HG03108 (cell line): ENCODE measurements around the gene ZNF197.
A peak's percentile ranks its signal among the peaks of the same experiment; 100 is the strongest.
"Not testable (repeated sequence)": the region's sequence is repeated elsewhere in the genome, so short reads cannot be mapped to it uniquely, and the experiment has no call there.

Experiments used
- ATAC-seq: cut with Tn5 transposase; IDR thresholded peaks from one replicate; pipeline ENCODE4 v1.9.1; 2021; ENCODE audit warnings: moderate library complexity; ENCODE audit not compliant: unreplicated experiment

ZNF197 gene

DNA sequence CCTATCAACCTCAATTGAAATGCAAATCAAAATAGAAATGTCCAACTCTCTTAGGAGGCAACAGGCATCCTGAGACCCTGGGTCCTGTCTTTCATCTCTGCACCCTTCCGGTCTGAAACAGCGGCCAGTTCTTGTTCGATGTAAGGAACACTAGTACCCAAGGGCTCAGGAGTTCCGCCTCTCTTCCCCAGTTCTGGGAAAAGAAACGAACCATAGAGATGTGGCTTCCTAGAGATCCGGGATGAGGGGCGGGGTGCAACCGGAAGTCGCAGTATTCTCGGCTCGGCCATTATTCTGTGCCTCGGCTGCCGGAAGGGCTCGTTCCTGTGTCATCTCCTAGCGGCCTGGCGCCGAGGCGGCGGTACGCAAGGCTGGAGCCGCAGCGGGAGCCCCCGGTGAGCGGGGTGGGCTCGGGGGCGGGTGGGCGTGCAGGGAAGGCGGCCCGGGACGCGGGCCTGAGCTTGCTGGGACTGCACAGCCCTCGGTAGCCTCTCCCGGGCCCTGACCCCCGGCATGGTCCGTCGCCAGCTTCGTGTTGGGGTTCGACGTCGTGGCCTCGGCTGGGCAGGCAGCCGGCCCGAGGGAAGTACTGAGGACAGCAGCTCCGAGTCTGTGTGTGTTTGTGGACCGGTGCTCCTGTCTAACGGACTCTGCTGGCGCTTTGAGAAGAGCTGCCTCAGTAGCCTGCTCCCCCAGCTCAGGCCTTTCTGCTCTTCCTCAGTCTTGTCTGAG, at the start of gene ZNF197:
ZNF197 (plus strand) TSS at position 288 of the 732 bp plus-strand sequence. CDS start 4,119 bp downstream, outside the sequence.
- peak; percentile 85 for ATAC-seq

DNA sequence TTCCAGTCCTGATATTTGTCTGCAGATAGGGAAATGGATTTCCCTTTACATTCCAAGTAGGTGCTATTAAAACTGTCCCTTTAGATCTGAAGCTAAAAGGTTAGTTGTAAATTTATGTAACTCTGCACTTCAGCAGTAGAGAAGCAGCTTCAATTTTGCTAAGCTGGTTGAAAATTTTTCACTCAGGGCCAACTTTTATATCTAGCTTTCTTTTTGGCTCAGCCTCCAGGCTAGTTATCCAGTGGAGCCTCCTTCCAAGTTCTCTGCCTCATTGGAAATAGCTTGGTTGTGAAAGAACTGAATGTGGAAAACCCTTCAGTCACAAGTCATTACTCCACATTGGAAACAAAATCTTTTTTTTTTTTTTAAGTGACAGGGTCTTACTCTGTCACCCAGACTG, 48.2 kb upstream of the ZNF197 start:
- ATAC-seq = no peak

DNA sequence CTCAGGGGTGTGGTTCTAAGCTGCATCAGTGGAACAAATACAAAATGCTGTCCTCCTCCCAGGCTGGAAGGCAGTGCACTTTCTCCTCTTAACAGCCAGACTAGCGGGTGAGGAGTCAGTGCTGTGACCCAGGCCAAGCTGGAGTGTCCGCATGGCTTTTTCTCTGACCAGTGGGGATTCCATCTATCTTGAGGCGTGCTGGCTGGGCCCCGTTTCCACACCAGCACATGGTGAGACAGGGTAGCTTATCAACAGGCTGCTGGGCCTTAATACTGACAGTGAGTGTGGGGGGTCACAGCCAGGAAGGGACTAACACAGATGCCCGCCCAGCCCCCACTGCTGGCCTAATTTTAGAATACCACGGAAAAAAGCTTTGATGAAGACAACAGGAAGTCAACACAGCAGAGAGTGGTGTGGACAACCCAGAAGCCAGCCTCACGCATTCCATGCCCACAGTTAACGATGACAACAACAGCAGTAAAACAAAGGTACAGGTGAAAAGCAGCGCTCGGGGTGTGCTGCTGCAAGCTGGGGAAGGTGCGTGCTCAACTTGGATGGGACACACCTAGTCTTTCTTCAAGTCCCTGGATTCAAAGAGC, 47.4 kb upstream of the ZNF197 start:
- not testable (repeated sequence) for ATAC-seq

DNA sequence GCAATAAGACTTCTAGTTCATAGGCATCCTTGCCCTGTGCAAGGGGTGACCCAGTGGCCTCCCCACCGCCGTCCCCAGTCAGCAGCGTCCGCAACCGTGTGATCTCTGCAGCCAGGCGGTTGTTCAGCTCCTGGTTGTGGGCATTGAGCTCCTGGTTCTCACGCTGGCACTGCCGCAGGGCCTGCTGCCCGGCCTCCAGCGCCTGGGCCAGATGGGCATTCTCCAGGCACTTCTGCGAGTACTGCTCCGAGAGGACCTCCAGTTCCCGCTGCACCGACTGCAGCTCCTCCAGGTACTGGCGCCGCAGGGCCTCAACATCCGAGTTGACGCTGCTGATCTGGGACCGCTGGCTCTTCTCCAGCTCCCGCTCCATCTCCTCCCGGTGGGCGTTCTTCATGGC, 46.5 kb upstream of the ZNF197 start:
- ATAC-seq = not testable (repeated sequence)

DNA sequence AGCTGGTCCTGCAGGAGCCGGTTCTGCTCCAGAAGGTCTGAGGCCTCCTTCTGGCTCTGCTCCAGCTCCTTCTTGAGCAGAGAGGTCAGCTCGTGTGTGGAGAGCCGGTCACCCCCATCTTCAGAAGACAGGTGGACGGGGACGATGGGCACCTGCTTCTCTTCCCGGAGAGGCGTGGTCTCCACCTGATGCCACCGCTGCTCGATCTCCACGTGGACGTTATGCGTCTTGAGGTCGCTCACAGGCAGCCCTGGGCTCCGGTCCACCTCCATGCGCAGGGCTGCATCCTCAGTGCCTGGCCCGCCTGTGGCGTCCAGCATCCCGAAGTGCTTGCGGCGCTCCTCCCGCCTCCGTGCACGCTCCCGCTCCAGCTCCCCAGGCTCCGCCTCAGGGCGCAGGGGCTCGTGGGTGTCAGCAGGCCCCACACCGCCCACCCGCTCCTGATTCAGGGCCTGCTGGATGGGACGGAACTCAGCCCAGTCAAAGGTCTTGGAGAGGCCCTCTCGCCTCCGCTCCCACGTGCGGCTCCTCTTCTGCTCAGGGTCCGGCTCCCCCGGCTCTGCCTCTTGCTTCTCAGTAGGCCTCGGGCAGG, 45.8 kb upstream of the ZNF197 start:
- ATAC-seq = not testable (repeated sequence)

DNA sequence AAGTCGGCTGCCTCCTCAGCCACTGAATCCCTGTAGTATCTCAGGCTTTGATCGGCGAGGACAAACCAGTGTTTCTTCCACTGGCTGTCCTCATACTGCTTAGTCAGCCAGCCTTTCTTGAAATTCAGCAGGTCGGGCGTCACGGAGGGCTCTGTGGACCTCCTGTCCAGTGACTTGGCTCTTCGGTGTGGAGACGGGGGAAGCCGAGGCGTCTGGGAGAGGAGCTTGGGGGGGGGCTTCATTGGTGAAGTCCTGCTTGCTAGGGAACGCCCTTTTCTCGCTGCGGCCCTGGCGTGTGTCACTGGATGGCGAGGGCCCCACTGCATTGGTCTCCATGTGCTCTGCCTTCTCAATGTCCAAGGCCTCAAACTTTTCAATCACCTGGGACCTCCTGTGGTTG, 45.1 kb upstream of the ZNF197 start:
- ATAC-seq = not testable (repeated sequence)

DNA sequence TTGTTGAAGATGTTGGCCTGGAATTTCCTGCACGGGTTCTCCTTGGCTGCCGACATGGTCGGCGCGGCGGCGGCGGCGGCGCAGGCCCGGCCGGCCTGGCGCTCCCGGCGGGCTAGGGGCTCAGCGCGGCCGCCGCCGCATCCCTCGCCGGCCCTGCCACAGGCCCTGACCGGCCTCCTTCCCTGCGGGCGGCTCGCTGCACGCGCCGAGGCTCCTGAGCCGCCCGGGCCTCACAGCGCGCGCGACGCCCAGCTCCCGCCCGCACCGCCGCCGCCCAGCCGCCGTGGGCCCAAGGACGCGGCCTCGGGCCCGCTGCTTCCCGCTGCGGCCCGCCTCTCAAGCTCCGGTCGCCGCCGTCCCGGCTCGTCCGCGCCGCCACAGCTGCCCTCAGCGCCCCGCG, 43.9 kb upstream of the ZNF197 start:
- ATAC-seq = not testable (repeated sequence)

DNA sequence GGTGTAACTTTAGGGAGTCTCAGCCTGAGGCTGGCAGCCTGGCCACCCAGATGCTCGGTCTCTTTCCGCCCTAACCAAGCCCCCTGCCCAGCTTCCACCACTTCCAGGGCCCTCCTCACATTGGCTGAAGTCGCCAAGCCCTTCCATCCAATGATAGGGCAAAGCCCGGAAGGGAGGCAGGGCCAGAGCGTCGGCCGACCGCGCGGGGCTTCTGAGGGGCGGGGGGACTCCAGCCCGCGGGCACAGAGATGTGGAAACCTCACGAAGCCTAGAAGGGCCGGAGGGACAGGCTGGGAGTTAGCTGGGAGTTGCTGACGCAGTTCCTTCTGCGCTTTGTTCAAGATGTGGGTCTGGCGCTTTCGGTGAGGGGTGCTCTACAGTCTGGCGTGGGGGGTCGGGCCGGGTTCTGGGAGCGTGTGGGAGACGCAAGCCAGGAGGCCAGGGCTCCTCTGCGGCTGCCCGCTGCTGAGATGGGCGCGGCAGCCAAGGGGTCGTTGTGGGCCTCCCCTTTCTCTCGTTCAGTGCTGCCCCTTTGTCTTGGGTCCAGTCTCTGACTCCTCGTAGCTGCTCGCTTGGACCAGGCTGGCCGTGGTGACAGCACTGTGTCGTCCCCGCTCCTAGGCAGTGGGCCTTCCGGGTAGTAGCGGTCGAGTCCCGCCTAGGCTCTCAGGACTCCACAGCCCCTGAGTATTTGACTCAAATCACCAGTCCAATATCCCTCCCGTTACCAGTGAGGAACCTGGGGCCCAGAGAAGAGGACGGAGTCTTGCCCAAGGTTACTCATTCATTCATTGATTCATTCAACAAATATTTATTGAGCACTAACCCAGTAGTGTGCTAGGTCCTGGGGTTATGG, 40.0 kb upstream of the ZNF197 start, which contains the start of gene ZNF660:
ZNF660 (plus strand) TSS at position 319 of the 856 bp plus-strand sequence. CDS start 9,230 bp downstream, outside the sequence.
- peak; percentile 79 for ATAC-seq

DNA sequence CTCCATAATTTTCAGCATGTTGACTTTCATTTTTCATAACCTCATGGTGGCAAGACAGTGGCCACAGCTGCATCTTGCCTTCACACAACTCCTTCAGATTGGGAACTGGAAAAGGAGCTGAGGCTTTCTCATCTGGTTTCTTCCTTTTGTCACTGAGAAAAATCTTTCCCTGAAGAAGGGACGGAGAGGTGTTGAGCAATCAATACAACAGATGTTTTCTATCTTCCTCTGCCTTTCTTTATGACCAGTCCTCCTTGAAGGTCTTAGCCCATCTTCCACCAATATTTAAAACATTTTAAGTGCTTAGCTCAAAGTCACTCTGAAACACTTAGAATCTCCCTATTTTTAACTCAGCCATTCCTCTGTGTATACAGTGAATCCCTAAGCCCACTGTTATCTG, 28.2 kb upstream of the ZNF197 start:
- ATAC-seq = no peak

DNA sequence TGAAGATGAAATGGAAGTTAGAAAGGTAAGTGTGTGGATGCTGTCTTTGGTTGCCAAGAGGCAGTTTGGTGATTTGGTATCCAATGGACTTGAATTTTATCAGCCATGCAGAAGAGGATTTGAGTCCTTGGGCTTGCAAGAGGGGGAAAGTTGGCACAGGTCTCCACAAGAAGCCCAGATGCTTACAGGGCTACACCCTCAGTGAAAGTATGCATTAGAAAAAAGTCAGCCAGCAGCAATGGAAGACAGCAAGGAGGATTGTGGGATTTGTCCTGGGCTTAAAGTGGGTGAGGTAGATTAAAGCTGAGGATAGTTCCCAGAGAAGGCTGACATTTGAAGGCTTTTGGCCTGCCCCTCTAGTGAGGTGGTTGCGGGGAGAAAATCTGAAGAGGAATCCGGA, 23.1 kb upstream of the ZNF197 start:
- ATAC-seq = no peak

DNA sequence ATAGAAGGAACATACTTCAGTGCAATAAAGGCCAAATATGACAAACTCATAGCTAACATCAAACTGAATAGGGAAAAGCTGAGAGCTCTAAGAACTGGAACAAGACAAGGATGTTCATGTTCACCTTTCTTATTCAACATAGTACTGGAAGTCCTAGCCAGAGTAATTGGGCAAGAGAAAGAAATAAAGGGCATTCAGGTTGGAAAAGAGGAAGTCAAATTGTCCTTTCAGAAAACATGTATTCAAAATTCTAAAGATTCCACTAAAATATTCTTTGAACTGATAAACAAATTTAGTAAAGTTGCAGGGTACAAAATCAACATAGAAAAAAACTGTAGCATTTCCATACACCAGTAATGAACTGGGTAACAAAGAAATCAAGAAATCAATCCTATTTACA, 12.2 kb upstream of the ZNF197 start:
- ATAC-seq = no peak

DNA sequence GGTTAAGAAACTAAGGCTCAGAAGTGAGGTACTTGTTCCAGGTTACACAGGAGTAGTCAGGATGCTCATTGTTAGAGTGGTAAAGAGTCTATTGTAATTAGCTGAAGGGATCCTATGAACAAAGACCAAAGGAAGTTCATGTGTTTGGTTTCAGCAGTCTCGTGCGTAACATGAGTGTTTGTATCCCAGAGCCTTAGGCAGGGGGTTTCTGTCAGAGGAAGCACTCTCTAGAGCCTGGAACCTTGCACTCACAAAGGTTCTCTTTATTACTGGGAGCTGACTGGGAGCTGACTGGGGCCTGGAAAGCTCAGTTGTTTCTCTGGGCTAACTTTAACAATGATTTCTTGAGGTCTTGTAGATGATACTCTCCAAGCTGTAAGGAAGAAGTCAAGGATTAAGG, 3.9 kb downstream of the ZNF197 start:
- no peak for ATAC-seq

DNA sequence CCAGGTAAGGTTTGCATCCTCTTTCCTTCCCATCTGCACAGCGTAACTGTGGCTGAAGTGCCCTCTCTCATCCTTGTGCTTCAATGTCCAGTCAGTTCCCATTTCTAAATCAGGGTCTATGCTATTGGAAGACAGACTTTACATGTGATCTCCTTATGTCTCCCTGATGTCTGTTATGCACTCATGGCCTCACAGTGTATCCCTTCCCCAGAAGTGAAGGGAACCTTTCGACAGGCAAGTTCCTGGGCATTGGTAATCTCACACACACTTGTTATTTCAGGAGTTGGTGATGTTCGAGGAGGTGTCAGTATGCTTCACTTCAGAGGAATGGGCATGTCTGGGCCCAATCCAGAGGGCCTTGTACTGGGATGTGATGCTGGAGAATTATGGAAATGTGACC, 7.4 kb downstream of the ZNF197 start:
- no peak for ATAC-seq

DNA sequence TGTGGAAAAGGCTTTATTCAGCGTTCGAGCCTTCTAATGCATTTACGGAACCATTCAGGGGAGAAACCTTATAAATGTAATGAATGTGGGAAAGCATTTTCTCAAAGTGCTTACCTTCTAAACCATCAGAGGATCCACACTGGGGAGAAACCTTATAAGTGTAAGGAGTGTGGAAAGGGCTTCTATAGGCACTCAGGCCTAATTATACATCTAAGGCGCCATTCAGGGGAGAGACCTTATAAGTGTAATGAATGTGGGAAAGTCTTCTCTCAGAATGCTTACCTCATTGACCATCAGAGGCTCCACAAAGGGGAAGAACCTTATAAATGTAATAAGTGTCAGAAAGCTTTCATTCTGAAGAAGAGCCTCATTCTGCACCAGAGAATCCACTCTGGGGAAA, 17.5 kb downstream of the ZNF197 start:
- no peak for ATAC-seq

DNA sequence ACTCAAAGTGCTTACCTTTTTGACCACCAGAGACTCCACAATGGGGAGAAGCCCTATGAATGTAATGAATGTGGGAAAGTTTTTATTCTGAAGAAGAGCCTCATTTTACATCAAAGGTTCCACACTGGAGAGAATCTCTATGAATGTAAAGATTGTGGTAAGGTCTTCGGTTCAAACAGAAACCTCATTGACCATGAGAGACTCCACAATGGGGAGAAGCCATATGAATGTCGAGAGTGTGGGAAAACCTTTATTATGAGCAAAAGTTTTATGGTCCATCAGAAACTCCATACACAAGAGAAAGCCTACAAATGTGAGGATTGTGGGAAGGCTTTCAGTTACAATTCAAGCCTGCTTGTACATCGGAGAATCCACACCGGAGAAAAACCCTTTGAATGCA, 18.2 kb downstream of the ZNF197 start:
- no peak for ATAC-seq

DNA sequence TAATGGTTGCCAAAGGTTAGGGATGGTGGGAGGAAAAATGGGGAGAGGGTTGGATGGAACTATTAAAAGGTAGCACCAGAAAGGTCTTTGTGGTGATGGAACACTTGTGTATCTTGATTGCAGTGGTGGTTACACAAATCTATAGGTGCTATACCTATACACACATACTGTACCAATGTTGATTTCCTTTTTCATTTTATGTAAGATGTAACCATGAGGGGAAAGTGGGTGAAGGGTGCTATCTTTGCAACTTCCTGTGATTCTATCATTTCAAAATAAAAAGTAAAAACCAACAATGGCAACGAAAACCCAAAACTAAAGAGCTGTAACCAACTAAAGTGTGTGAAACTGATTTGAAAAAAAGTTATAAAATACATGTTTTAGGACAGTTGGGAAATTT, 22.9 kb downstream of the ZNF197 start:
- ATAC-seq = no peak

DNA sequence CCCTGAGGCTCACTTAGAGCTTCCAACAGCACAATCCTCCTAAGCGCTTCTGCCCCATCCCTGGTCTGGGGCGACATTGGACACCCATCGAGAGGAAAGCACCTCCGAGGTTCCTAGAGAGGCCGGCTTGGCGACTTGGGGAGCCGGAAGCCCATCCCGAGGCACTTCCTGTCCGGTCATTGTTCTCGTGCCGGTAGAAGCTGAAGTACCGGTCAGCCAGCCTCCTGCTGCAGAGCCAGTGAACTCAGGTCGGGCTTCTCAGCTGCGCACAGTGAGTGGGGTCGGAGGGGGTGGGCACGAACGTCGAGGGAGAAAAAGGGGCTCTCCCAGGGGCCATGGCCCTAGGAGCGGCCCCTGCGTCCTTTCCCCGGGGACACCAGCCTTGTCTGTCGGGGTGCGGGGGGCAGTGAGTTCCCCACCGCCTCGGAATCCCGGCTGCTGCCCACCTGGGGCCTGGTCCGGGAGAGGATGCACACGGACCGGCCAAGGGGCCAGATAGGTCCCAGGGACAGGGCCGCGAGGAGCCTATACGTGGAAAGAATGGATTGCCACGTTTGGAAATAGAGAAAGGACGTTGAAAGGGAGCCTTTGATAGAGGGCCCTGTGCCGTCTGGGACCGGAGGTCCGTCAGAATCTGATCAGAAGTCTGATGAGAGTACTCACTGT, 23.9 kb downstream of the ZNF197 start, which contains the start of gene ZNF35:
ZNF35 (plus strand) TSS at position 169 of the 666 bp plus-strand sequence. CDS start 2,336 bp downstream, outside the sequence.
- peak; percentile 94 for ATAC-seq

DNA sequence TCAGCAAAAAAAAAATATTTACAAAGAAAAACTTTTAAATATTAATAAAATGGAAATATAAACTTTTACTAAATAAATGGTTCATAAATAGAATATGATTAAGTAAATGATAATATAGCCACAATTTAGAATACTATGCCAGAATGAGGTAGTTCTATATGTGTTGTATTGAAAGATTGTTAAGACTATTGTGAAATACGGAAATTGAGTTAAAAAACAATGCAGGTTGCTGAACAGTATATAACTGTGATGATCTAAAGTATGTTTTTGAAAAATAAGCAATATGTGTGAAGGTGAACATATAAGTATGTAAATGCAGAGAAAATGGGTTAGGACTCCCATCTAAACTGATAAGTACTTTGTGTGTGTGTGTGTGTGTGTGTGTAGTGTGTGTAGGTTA, 24.9 kb downstream of the ZNF197 start:
- ATAC-seq = no peak

DNA sequence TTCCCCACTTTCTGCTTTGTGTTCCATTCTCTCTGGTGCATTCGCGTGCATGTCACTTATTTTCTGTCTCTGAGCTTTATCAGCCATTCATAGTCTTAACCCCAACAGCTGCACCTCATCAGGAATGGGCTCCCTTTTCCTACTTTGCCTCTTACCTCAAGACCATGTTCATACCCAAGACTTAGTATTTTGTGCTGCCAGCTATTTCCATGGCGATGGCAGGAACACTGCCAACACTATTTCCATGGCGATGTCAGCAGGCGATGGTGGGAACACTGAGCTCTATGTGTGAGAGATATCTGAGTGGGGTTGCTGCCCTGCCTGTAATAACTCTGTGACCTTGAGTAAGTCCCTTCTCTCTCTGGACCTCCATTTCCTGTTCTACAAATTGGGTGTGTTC, 29.2 kb downstream of the ZNF197 start:
- no peak for ATAC-seq

DNA sequence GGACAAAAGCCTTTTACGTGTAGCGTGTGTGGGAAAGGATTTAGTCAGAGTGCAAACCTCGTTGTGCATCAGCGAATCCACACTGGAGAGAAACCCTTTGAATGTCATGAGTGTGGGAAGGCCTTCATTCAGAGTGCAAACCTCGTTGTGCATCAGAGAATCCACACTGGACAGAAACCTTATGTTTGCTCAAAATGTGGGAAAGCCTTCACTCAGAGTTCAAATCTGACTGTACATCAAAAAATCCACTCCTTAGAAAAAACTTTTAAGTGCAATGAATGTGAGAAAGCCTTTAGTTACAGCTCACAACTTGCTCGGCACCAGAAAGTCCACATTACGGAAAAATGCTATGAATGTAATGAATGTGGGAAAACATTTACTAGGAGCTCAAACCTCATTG, 34.2 kb downstream of the ZNF197 start:
- no peak for ATAC-seq

DNA sequence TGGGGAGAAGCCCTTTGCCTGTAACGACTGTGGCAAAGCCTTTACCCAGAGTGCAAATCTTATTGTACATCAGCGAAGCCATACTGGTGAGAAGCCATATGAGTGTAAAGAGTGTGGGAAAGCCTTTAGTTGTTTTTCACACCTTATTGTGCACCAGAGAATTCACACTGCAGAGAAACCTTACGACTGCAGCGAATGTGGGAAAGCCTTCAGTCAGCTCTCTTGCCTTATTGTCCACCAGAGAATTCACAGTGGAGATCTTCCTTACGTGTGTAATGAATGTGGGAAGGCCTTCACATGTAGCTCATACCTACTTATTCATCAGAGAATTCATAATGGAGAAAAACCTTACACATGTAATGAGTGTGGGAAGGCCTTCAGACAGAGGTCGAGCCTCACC, 34.6 kb downstream of the ZNF197 start:
- no peak for ATAC-seq
